ENCODE measurements around the gene MCF2L.

MCF2L gene

DNA sequence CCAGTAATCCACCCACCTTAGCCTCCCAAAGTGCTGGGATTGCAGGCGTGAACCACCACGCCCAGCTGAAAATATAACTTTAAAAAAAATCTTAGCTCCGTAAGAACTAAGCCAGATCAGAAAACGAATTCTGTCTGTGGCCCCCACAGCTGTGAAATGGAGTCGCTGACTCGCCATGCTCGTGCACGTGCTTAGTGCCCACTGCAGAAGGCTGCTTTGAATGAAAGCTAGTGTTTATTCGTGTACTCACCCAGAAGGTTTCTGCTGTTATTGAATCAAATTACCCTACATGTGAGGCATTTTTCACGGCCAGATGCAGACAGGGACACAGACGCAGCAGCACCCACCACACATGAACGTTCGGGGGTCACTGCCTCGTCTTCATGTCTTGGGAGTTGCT is 74.9 kb downstream of the MCF2L start:
- Histone ChIP-seq H3K9ac (no peak overlapping the region), H3K27ac (no peak overlapping the region), H3K9me3 (ENCODE audit: control insufficient read depth, low read length) (no peaks in the 10 kb centered on the region), H3K4me1 (no peaks in the 10 kb centered on the region), H3K4me3 (ENCODE audit: low read depth, low read length) (no peak overlapping the region), H3K36me3 (ENCODE audit: control insufficient read depth, insufficient read depth, low read length) (no peaks in the 10 kb centered on the region), H3K79me2 (no peaks in the 10 kb centered on the region), H3K4me2 (ENCODE audit: low read length) (no peak overlapping the region), H3K27me3 (ENCODE audit: control insufficient read depth, insufficient read depth, low read length) (no peaks in the 10 kb centered on the region), H2AFZ (no peak overlapping the region)
- no peak for TF ChIP-seq CTCF (IDR thresholded peaks at IDR 0.05)

- no peak for TF ChIP-seq CTCF (IDR thresholded peaks at IDR 0.05)
- Histone ChIP-seq H3K9ac (no peak overlapping the region), H3K36me3 (ENCODE audit: control insufficient read depth, insufficient read depth, low read length) (no peaks in the 10 kb centered on the region), H2AFZ (no peak overlapping the region), H3K9me3 (ENCODE audit: control insufficient read depth, low read length) (no peaks in the 10 kb centered on the region), H3K27me3 (ENCODE audit: control insufficient read depth, insufficient read depth, low read length) (no peaks in the 10 kb centered on the region), H3K27ac (no peak overlapping the region), H3K4me1 (no peaks in the 10 kb centered on the region), H3K4me2 (ENCODE audit: low read length) (no peak overlapping the region), H3K4me3 (ENCODE audit: low read depth, low read length) (no peak overlapping the region), H3K79me2 (peaks cover 2% of the 10 kb centered on the region)
Observed at GRCh38 chr13:113044391-113045114, 75.5 kb downstream of the MCF2L start.

DNA sequence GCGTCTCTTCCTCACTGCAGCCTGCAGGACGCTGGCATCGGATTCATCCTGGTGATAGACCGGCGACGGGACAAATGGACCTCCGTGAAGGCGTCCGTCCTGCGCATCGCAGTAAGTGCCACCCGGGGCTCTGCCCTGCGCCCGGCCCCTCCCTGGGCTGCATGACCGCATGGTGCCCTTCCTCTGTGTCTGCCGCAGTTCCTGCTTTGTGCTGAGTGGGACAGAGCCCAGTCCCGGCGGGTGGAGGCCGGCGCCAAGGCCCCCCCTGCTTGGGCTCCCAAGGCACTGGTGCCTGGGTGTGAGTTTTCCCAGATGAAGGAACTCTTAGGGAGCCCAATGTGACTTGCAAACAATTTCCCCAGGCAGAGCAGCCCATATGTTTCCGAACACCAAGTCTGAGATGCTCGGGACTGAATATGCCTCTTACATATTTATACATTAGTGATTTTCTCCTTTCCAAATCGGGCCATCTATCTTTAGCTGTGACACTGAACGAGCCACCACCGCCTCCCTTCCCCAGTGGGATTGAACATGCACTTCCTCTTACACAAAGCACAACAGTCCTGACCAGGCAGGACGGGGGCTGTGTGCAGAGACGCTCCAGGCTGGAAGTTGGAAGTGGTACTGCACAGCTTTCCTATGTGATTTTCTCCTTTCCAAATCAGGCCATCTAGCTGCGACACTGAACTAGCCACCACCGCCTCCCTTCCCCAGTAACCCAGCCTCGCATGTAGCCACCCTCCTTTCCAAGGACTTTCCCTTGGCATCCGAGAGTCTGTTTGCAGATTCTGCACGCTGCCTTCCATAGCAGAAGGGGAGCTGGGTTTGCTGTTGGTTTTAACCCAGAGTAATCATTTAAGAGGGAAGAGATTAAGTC is 76.5 kb downstream of the MCF2L start:
- no peaks in the 10 kb centered on the region for H3K9me3 ChIP-seq (ENCODE audit: control insufficient read depth, low read length)
- no peak overlapping the region for H2AFZ ChIP-seq
- no peak overlapping the region for H3K9ac ChIP-seq
- H3K27me3 ChIP-seq (ENCODE audit: control insufficient read depth, insufficient read depth, low read length) = no peaks in the 10 kb centered on the region
- H3K27ac ChIP-seq = no peak overlapping the region
- H3K4me2 ChIP-seq (ENCODE audit: low read length) = no peak overlapping the region
- H3K4me3 ChIP-seq (ENCODE audit: low read depth, low read length) = no peak overlapping the region
- TF ChIP-seq CTCF (IDR thresholded peaks at IDR 0.05) = no peak
- H3K4me1 ChIP-seq = no peaks in the 10 kb centered on the region
- peaks cover 3% of the 10 kb centered on the region for H3K79me2 ChIP-seq
- H3K36me3 ChIP-seq (ENCODE audit: control insufficient read depth, insufficient read depth, low read length) = no peaks in the 10 kb centered on the region

DNA sequence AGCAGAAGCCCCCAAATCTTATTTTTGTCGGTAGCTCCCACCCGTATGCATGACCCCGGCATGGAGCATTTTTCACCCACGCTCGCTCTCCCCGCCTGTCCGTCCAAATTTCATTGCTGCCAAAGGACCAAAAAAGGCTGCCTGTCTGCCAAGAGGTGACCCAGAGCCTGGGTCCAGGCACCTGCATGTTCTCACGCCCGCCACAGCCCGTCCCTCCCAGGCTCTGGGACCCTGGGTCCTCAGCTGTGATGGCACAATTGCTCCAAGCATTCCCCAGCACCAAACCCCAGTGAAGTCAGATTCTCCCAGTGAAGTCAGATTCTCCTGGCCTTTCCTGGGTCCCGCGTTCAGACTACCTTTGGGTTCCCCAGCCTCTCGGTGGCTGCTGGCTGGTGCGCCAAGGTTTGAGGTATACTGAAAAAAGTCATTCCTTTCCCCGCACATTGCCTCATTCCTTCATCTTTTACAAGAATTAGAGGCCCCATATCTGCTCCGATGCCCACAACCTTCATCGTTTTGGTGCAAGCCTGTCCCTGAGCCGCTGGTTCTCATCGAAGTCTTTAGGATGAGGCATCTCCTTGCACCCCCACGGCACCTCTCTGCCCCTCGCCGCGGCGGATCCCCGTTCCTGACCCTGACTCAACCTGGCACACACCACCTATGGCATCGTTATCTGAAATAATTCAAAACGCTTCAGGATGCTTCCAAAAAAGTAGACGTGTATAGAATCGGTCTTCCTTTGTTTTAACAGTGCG is 77.3 kb downstream of the MCF2L start:
- Histone ChIP-seq H3K4me1 (no peaks in the 10 kb centered on the region), H3K27ac (no peak overlapping the region), H3K4me3 (ENCODE audit: low read depth, low read length) (no peak overlapping the region), H3K4me2 (ENCODE audit: low read length) (no peak overlapping the region), H3K27me3 (ENCODE audit: control insufficient read depth, insufficient read depth, low read length) (no peaks in the 10 kb centered on the region), H3K9ac (no peak overlapping the region), H3K79me2 (peaks cover 3% of the 10 kb centered on the region), H3K36me3 (ENCODE audit: control insufficient read depth, insufficient read depth, low read length) (no peaks in the 10 kb centered on the region), H2AFZ (no peak overlapping the region), H3K9me3 (ENCODE audit: control insufficient read depth, low read length) (no peaks in the 10 kb centered on the region)
- no peak for TF ChIP-seq CTCF (IDR thresholded peaks at IDR 0.05)

All from parathyroid adenoma (tissue), 2 donors.